ENCODE data around the gene ESR1.
"Not testable (repeated sequence)": the region's sequence is repeated elsewhere in the genome, so short reads cannot be mapped to it uniquely, and the experiment has no call there.

ESR1 gene

DNA sequence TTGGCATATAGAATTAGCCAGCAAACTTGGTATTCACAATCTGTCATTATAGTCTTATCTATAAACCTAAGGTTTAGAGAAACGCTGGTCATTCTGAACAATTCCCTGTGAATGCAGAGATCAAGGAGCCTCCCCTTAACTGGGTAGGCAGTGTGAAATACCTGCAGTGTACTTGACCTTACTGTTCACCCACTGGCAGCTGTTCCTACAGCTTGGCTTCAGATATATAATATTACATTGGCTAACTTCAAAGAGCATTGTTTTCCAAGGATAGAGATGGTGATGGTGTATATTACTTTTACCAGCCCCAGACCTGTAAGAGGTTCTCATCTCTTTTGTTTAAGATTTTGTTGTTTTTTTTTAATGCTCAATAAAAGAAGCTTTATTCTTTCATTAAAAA, 168.3 kb downstream of the ESR1 start:
- no peak for DNase-seq (ENCODE audit: low read depth in 1 of 2, low spot score in 1 of 2)

DNA sequence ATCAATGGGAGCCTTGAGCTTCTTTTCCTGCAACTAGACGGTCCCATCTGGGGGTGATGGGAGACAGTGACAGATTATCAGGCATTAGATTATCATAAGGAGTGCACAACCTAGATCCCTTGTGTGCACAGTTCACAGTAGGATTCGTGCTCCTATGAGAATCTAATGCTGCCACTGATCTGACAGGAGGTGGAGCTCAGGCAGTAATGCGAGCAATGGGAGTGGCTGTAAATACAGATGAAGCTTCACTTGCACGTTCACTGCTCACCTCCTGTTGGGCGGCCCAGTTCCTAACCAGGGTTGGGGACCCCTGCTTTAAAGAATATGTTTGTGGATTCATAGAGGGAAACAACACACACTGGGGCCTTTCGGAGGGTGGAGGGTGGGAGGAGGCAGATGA, 180.7 kb downstream of the ESR1 start:
- DNase-seq (ENCODE audit: low read depth in 1 of 2, low spot score in 1 of 2), result not testable (repeated sequence)

DNA sequence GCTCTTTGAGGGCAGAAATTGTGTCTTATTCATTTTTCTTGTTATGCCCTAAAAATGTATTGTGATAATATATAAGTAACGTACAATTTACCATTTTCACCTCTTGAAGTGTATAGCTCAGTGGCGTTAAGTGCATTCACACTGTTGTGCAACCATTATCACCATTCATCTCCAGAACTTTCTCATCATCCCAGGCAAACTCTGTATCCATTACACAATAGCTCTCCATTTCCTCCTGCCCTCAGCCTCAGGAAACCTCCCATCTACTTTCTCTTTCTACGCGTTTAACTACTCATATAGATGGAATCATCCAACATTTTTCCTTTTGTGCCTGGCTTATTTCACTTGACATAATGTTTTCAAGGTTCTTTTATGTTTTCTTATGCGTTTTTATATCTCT, 184.6 kb downstream of the ESR1 start:
- DNase-seq (ENCODE audit: low read depth in 1 of 2, low spot score in 1 of 2), result no peak

DNA sequence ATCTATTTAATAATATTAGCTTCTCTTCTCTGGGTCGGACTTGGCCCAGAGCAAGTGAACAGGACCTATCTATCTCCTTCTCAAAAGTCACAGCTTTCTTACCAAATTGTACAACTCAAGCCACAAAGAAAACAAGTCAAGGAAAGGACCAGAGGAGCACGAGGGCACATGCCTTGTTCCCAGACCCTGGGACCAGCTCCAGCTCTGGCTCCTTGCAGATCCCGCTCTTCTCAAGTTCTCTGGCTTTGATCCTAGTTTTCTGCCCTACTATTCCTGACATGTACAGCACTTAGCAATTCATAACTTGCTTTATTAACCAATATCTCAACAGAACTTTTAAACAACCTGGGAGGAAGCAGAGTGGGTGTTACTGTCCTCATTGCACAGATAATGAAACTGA, 185.9 kb downstream of the ESR1 start:
- DNase-seq (ENCODE audit: low read depth in 1 of 2, low spot score in 1 of 2), result no peak

DNA sequence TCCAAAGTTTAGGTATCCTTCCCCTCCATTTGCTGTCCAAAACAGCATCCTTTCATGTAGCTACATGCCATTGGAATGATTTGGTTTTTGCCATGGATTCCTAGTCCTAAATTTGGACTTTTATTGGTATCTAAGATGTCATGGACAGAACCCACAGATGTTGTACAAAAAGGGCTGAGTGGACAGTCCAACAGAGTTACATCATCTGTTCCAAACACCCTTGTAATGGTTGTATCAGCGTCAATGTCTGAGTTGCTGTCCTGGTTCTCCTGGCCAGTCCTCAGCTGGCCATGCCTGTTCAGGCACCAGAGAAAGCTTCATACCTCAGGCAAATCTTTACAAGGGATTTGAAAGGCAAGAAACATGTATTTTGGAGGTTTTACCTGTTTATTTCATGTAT, 191.3 kb downstream of the ESR1 start:
- no peak for DNase-seq (ENCODE audit: low read depth in 1 of 2, low spot score in 1 of 2)

DNA sequence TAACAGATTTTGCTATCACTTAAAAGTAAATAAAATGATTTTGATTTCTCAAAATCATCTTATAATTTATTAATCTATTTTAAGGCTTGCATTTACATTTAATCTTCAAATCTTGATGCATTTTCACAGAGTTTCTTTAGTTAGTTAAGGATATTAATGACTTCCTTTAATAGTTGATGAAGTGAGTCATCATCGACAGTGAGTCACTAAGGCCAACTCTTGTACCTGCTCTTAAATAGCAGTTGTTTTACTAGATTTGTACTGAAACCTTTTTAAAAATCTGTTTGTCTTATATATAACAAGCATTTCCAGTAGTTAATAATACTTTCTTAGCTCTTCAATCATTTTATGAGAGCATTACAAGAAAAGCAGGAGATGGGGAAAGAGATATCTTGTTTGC, 191.7 kb downstream of the ESR1 start:
- no peak for DNase-seq (ENCODE audit: low read depth in 1 of 2, low spot score in 1 of 2)

DNA sequence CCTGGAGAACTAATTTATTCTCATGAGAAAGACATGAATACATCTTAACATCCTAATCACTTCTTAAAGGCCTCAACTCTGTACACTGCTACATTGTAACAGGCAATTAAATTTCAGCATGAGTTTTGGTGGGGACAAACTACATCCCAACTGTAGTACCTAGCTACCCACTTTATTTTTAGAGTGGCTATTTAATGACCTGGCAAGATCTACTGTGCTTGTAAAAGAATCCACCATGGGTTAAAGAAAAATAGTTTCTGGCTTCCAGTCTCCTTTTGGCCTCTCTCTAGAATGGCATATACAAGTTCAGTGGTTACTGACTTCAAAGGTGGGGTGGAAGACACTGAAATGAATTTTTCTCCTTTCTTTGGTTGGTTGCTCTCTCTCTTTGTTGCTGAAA, 193.9 kb downstream of the ESR1 start:
- DNase-seq (ENCODE audit: low read depth in 1 of 2, low spot score in 1 of 2), result no peak

DNA sequence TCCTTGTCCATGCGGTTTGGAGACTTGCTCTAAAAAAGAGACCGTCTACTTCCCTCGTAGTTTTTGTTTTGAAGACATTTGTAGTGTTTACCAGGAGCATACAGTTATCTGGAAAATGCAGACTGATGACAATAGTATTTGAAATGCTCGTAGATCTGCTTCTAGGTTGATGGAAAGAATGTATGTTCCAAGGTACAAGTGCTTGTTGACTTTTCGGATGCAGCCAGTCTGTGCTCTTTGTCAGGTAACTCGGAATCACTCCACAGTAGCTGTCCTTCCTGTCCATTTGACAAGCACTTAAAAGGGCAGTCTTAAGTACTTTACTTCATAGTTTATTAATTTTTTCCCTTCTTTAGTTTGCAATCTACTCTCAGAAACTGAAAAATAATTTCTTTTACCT, 194.8 kb downstream of the ESR1 start:
- DNase-seq (ENCODE audit: low read depth in 1 of 2, low spot score in 1 of 2), result no peak

DNA sequence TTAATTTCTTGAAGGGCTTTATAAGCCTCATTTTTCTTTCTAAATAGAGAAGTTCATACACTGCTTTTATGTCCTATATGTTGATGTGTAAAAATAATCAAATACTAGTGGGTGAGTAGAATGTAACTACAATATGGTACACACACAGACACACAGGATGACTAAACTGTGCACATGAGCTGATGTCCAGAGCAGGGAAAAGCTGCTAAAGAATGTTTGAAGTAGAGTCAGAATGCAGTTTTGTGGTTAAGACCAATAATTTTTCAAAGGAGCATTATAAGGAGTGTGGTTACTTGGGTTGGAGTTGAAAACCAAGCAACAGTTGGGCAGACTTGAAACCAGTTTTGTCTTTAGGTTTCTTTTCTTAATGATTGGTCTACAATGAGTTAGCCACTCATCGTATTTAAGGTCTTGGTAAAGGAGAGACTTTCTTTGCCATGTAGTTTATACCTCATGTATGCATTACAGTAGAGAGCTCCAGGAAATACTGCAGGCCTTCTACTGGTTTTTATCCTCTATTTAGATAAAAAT, 196.6 kb downstream of the ESR1 start:
- no peak for DNase-seq (ENCODE audit: low read depth in 1 of 2, low spot score in 1 of 2)

DNA sequence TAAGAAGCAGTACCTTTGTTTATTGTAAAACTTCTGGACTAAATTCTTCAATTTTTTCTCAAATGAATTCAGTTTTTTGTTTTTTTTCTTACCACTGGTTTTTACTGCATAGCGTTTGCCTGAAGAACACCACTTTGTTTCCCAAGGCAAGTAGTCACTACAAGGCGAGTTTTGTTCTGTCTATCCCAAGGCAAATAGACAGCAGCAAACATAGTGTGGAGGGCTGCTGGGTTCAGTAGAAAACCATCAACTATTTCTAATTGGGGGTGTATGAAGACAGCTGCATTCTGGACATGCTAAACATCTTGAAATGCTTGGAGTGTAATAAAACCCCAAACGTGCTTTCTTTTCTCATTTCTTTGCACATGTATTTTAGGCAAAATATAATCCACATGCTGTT, 197.4 kb downstream of the ESR1 start:
- DNase-seq (ENCODE audit: low read depth in 1 of 2, low spot score in 1 of 2), result no peak

DNA sequence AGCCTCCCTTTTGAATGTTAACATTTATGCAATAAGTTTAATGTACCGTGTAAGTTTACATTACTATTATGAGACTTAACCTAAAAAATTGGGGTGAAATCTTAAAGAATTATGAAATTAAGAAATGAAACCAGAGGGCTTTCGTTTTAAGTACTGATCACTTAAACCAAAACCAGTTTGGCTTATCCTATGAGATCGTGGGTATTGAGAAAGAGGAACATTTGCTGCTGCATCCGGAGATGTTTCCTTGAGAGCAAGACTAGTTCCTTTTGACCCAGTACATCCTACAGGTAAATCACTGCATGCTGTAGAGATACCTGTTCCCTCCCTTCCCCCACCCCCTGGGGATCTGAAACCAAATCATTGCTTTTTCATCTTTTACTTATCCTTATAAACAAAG, 201.3 kb downstream of the ESR1 start:
- no peak for DNase-seq (ENCODE audit: low read depth in 1 of 2, low spot score in 1 of 2)

DNA sequence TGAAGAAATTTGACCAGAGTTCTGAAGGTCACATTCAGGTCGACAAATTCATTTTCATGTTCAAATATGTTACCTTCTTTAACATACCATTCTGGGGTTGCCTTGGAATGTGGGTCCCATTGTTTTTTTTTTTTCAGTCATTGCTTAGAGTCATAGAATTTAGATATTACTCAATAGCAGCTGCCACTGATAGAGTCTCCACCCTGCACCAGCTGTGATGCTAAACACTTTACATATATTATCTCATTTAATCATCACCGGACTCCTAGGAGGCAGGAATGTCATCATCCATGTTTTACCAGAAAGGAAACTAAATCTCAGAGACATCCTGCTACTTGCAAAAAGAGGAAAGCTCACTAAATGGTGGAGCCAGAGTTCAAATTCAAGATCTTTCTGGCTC, 204.7 kb downstream of the ESR1 start:
- DNase-seq (ENCODE audit: low read depth in 1 of 2, low spot score in 1 of 2), result no peak

DNA sequence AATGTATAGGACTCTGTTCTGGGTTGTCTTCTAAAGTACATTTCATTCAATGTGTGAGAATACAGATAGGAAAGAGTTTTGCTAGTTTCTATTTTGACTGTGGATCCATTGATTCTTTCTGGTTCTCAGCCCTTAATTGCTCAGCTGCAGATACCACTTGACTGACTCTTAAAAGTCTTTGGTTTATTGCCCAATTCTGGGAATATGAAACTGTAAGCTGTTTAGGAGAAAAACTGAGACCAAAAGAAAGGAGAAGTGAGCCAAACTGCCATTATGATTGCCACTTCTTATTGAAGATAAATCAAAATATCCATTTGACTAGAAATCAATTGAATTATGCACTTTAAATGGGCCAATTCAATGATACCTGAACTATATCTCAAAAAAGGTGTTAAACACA, 211.4 kb downstream of the ESR1 start:
- DNase-seq (ENCODE audit: low read depth in 1 of 2, low spot score in 1 of 2), result no peak

DNA sequence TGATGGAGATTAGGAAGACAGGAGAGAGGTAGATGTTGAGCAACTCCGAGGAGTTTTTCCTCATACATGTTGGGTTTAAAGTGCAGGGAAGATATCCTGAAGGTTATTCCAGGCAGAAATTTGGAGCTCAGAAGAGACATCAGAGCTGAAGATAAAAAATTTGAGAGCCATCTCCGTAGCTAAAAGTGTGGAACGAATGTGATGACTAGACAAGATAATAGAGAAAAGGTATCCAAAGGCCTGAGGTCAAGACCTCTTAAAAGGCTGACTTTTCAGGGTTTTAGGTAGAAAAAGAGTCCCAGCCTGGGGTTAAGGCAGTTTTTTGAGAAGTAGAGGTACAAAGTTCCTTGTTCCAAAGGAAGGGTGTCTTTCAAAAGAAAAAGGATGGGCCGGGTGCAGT, 214.8 kb downstream of the ESR1 start:
- DNase-seq (ENCODE audit: low read depth in 1 of 2, low spot score in 1 of 2), result no peak

DNA sequence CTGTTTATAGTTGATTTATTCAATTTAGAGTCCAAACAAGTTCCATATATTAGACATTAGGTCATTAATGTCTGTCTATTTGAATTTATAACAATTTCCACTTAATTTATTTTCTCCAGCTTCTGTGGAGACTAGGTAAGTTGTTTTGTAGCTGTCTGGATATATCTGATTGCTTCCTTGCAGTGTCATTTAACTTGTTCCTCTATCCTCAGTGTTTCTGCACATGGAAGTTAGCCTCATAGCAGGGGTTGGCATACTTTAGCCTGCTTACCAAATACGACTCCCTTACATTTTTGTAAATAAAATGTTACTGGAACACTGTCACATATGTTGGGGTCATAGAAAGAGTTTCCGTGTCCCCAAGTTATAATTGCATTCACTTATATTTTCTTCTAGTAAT, 216.1 kb downstream of the ESR1 start:
- no peak for DNase-seq (ENCODE audit: low read depth in 1 of 2, low spot score in 1 of 2)

DNA sequence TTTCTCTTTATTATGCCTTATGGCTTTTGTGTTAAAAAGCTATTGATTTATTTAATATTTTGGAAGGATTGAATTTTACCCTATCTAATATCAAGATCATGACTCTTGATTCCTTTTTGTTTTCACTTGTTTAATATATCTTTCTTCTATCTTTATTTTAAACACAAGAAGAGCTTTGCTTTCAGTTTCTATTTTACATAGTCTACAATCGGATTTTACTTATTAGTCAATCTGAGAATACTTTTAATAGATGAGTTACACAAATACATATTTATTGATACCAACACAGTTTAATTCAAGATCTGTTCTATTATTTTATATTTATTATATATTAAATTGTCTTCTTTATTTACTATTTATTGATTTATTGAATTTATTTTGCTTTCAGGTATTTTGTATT, 218.8 kb downstream of the ESR1 start:
- DNase-seq (ENCODE audit: low read depth in 1 of 2, low spot score in 1 of 2), result no peak

DNA sequence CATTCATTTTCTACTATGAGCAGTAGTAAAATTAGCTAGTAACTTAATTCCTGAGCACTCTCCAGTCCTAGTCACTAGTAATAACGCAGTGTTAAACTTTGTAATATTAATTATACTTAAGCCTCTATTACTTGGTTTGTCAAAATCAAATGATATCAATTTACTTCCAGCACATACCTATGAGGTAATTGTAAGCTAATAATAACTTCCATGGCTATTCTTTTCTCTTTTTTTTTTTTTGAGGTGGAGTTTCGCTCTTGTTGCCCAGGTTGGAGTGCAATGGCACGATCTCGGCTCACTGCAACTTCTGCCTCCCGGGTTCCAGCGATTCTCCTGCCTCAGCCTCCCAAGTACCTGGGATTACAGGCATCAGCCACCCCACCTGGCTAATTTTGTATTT, 219.3 kb downstream of the ESR1 start:
- not testable (repeated sequence) for DNase-seq (ENCODE audit: low read depth in 1 of 2, low spot score in 1 of 2)

DNA sequence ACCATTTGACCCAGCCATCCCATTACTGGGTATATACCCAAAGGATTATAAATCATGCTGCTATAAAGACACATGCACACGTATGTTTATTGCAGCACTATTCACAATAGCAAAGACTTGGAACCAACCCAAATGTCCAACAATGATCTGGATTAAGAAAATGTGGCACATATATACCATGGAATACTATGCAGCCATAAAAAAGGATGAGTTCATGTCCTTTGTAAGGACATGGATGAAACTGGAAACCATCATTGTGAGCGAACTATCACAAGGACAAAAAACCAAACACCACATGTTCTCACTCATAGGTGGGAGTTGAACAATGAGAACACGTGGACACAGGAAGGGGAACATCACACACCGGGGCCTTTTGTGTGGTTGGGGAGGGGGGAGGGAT, 226.3 kb downstream of the ESR1 start:
- not testable (repeated sequence) for DNase-seq (ENCODE audit: low read depth in 1 of 2, low spot score in 1 of 2)

DNA sequence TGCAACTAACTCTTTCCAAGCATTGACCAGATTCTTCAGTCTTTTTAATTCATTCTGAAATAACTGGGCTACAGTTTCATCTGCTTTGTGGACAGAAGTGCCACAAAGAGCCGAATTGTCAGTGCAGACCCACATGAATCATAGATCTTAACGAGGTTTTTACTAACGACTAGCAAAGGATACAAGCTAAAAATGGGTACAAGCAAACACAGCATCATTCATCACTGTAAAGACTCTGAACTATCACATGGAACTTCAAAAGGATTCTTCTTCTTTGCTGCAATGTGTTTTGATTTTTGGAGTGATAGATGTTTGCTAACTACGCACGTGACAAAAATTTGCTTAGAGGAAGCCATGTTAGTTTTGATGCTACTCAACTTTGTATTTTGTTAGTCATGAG, 227.1 kb downstream of the ESR1 start:
- DNase-seq (ENCODE audit: low read depth in 1 of 2, low spot score in 1 of 2), result no peak

DNA sequence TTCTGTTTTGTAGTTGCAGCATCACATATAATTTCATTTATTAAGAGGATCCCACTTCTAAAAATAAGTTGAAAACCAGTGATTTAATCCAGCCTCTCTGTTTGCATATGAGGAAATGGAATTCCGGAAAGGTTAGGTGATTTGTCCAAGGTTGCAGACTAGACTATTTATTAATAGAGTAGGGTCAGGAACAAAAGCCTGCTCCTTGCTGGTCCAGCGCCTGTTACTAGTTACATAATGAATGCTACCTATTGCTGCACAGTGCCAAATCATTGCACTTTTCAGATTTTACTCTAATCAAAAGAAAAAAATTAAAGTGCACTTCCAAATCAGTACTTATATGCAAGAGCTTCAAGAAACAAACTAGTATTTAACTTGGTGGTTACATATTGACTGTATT, 238.6 kb downstream of the ESR1 start:
- no peak for DNase-seq (ENCODE audit: low read depth in 1 of 2, low spot score in 1 of 2)

DNA sequence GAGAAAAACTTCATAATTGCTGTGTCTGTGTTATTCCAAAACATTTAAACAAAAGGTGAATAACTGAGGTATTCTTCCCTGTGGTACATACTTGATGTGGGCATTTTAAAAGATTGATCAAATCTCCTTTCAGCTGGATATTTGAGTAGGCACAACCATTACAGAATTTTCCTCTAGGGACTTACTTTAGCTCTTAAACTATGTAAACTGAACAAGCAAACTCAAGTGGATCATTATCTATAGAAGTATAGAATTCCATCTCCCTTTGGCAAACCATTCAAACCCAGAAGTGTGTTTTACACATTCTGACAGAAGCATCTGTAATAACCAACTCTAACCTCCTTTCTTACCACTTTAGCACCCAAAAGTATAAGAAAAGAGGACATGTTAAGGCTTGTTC, 241.4 kb downstream of the ESR1 start:
- no peak for DNase-seq (ENCODE audit: low read depth in 1 of 2, low spot score in 1 of 2)

DNA sequence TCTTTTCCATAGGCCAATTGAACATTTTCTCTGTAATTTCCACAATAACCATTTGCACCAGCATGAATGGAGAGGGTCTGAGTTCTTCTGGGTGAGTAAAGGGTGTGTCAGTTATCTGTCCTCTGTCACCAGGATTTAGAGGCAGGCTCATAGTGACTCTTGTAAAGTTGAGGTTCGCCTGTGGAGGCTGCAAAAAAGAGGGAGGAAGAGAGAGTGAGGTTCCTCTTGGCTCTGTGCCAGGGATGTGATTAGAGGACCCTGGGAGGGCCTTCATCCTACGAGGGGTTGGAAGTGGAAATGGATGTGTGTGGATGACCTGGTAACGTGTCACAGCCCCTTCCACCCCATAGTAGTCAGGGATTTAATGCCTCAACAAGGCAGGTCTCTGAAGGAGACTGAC, 242.0 kb downstream of the ESR1 start:
- DNase-seq (ENCODE audit: low read depth in 1 of 2, low spot score in 1 of 2), result no peak

DNA sequence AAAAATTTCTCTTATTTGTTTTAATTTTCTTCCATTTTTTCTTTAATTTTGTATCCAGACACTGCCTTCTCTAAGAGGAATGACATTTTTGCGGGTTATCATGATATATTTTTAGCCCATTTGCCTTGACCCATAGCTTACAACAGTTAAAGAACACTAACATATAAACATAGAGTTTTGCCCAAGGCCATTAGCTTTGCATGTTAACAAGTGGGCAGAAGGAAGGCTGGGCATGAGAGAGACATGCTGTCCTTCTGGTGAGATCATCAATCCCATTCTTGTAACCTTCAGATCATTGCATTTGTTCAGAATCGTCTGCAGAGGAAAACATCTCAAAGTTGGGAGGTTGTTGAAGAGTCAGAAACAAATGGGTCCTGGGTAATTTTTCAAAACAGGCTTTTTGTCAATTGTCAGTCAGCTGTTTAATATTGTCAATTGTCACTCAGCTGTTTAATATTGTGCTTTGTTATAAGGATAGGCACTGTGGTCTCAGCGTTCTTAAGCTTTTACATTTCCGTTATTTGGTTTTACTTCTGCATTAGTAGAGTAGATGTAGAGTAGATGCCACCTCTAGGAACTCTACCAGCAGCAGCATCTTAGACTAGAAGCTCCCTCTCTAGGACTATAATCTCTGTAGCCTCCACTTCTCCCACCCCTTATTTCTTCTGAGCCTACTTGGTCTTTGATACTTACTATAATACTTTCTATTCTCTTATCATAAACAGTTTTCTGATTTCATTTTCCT, 243.1 kb downstream of the ESR1 start:
- DNase-seq (ENCODE audit: low read depth in 1 of 2, low spot score in 1 of 2), result no peak
